Stimulated activated CD8-positive, alpha-beta memory T cell treated with anti-CD3 and anti-CD28 coated beads, Interleukin-7, amount 100 ng/mL, for 4 hours (primary cell): ENCODE measurements around the gene ADGRE3.
"Not testable (repeated sequence)": the region's sequence is repeated elsewhere in the genome, so short reads cannot be mapped to it uniquely, and the experiment has no call there.

Experiments
- DNase-seq, 2 donors: peaks; one replicate each; pipeline ENCODE4 v3.0.0-alpha.2; 2020; ENCODE audit warnings: low read depth in 2 of 2

The ADGRE3 gene

GRCh38 chr19:14599548-14600147, 75.0 kb downstream of the ADGRE3 start:
- no peak for DNase-seq

GRCh38 chr19:14595558-14595957, 79.1 kb downstream of the ADGRE3 start:
- no peak for DNase-seq

- not testable (repeated sequence) for DNase-seq
Observed at GRCh38 chr19:14589433-14589832, 85.2 kb downstream of the ADGRE3 start.

GRCh38 chr19:14585187-14585586, 89.5 kb downstream of the ADGRE3 start:
- not testable (repeated sequence) for DNase-seq

- DNase-seq = not testable (repeated sequence)
Observed at GRCh38 chr19:14584372-14584771, 90.3 kb downstream of the ADGRE3 start.

- no peak for DNase-seq
Observed at GRCh38 chr19:14582894-14583340, 91.7 kb downstream of the ADGRE3 start, which contains the start of gene CLEC17A. CLEC17A (plus strand) TSS chr19:14583084; CDS start chr19:14583161, 77 bp downstream.

GRCh38 chr19:14580623-14581237, 93.9 kb downstream of the ADGRE3 start:
- no peak for DNase-seq

GRCh38 chr19:14577885-14578427, 96.7 kb downstream of the ADGRE3 start:
- no peak for DNase-seq

- no peak for DNase-seq
Observed at GRCh38 chr19:14577264-14577663, 97.4 kb downstream of the ADGRE3 start.

GRCh38 chr19:14576363-14576762, 98.3 kb downstream of the ADGRE3 start:
- DNase-seq = no peak

GRCh38 chr19:14575428-14575980, 99.1 kb downstream of the ADGRE3 start:
- DNase-seq = no peak

GRCh38 chr19:14571695-14572490, 102.8 kb downstream of the ADGRE3 start, which contains the start of gene NDUFB7:
NDUFB7 (minus strand) TSS chr19:14572066; CDS start chr19:14572000, 66 bp downstream.
- peak; percentile 84 for DNase-seq

GRCh38 chr19:14570864-14571527, 103.6 kb downstream of the ADGRE3 start:
- no peak for DNase-seq
